Activated B cell treated with CpG ODN at 0.5 μM for 24 hours (primary cell): ENCODE data around the gene NRTN. TPM values are rescaled to one million over a fixed set of nuclear protein-coding genes. Genes with fewer than 3 reads are reported as not detected.
A peak's percentile ranks its signal among the peaks of the same experiment; 100 is the strongest.

ENCODE experiments used
- ATAC-seq: fragments of 200-7000 bp; cut with Tn5 transposase; one replicate; pipeline ENCODE4 v1.10.0; 2021; ENCODE audit warnings: low read depth, mild to moderate bottlenecking, moderate library complexity
- CTCF ChIA-PET: fragments of 350-600 bp; sonication (Branson Sonifier 250); formaldehyde crosslinking; loops from one replicate; lab custom pipeline; 2021; ENCODE audit warnings: antibody characterized with exemption; lab: Charles Lee
- POLR2A ChIA-PET: fragments of 350-600 bp; sonication (Branson Sonifier 250); formaldehyde crosslinking; loops from one replicate; lab custom pipeline; 2021; ENCODE audit warnings: antibody characterized with exemption; lab: Charles Lee
- DNase-seq: peaks from one replicate; pipeline ENCODE4 v3.0.0; 2022
- H3K27ac Mint-ChIP-seq: one replicate; pipeline ENCODE4 v1.8.0; 2020; ENCODE audit warnings: mixed read lengths
- H3K27me3 Mint-ChIP-seq: one replicate; pipeline ENCODE4 v1.8.0; 2021; ENCODE audit warnings: mixed read lengths
- H3K36me3 Mint-ChIP-seq: one replicate; pipeline ENCODE4 v1.8.0; 2021; ENCODE audit warnings: low read depth, mixed read lengths
- H3K4me1 Mint-ChIP-seq: one replicate; pipeline ENCODE4 v1.8.0; 2021; ENCODE audit warnings: mixed read lengths
- H3K4me3 Mint-ChIP-seq: one replicate; pipeline ENCODE4 v1.8.0; 2020; ENCODE audit warnings: mild to moderate bottlenecking, mixed read lengths
- H3K9me3 Mint-ChIP-seq: one replicate; pipeline ENCODE4 v1.8.0; 2020; ENCODE audit warnings: mixed read lengths
- intact Hi-C: fragments of 100-400 bp; cut with micrococcal nuclease; formaldehyde crosslinking; loops from one replicate; pipeline ENCODE4 v1.15.1; 2024
- total RNA-seq: library from RNA; stranded (reverse); gene quantifications from 2 replicates; pipeline ENCODE4 v1.2.3, GENCODE V29; 2022
- TF ChIP-seq, protein P1 (sequence below): fragments of 200-600 bp; IDR thresholded peaks from one replicate; pipeline ENCODE4 v1.8.0; 2022; ENCODE audit warnings: antibody characterized with exemption, mild to moderate bottlenecking

Gene NRTN
- total RNA-seq, 1 donor from 2014 or later: 0.42 TPM

DNA sequence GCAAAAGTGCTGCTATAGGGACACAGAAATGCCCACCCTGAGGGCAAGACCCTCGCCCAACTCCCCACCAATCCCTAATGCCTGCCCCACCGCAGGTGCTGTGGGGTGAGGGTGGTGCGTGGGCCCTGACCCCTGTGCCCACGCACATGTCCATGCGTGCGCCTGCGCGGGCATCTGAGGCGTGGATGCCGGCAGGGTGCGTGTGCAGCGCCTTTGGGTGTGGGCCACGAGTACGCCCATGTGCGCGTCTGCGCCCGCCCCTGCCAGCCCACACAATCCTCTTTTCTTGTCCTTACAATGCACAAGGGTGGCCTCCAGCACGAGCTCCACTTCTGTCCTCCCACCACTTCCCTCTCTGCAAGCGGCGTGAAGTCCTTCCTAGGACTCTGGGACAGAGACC is 20.3 kb downstream of the NRTN start:
- Mint-ChIP-seq H3K27me3 (peaks cover 6% of the 10 kb centered on the region), H3K27ac (no peak overlapping the region), H3K4me1 (peaks cover 18% of the 10 kb centered on the region), H3K4me3 (no peak overlapping the region), H3K9me3 (no peaks in the 10 kb centered on the region), H3K36me3 (peaks cover 2% of the 10 kb centered on the region)
- intact Hi-C loops: no loop called here
- POLR2A ChIA-PET: no interaction called here
- no peak for DNase-seq
- CTCF ChIA-PET: no interaction called here
- no peak for ATAC-seq
- TF ChIP-seq, protein P1, sequence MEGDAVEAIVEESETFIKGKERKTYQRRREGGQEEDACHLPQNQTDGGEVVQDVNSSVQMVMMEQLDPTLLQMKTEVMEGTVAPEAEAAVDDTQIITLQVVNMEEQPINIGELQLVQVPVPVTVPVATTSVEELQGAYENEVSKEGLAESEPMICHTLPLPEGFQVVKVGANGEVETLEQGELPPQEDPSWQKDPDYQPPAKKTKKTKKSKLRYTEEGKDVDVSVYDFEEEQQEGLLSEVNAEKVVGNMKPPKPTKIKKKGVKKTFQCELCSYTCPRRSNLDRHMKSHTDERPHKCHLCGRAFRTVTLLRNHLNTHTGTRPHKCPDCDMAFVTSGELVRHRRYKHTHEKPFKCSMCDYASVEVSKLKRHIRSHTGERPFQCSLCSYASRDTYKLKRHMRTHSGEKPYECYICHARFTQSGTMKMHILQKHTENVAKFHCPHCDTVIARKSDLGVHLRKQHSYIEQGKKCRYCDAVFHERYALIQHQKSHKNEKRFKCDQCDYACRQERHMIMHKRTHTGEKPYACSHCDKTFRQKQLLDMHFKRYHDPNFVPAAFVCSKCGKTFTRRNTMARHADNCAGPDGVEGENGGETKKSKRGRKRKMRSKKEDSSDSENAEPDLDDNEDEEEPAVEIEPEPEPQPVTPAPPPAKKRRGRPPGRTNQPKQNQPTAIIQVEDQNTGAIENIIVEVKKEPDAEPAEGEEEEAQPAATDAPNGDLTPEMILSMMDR: no peak

DNA sequence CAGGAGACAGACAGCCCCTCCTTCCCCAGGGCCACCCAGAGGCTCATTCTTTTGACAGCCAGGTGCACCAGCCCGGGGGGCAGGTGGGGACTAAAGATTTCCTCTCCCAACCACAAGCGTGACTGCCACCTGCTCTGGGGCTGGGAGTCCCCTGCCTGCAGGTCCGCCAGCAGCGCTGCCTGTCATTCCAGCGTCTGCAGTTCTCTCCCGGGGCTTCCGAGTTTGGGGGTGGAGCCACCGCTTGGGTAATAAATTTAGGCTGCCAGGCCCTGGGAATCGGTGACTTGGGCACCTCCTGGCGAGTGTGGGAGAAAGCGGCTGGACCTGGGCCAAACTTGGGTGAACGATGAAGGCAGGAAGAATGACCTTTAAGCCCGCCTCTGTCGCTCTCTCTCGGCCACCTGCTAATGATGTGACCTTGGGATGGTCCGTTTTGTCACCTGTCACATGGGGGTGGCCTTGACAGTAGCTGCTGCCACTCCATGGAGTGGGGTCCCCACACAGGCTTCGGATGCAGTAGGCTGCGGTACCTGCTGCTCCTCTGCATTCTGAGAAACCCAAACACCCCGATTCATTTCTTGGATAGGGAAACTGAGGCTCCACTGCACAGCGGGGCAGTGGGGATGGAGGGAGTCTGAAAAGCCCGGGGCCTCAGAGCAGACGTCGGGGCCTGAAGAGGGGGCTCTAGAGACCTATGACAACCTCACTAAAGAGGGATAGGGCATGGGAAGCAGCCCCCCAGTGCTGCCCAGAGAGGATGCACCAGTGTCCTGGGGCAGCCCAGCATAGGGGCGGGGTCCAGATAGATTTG is 21.9 kb downstream of the NRTN start:
- no peaks in the 10 kb centered on the region for H3K9me3 Mint-ChIP-seq
- CTCF ChIA-PET: no interaction called here
- ATAC-seq: no peak

DNA sequence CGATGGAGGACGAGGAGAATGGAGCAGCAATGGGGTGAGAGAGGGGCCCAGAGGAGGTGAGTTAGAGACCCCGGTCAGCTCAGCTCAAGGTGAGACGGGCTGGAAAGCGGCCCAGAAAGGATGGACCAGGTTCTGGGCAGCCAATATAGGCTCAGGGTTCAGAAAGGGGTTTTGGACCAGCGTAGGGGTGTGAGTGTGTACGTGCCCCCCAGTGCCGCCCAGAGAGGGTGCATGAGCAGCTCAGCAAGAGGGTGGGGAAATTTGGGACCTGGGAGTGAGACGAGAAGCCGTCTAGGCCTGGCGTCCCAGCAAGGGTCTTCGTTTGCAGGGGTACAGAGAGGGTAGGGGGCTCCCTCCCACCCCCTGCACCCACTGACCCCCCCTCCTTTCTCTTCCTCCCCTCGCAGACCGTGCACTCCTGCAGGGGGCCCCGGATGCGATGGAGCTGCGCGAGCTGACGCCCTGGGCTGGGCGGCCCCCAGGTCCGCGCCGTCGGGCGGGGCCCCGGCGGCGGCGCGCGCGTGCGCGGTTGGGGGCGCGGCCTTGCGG is 22.5 kb downstream of the NRTN start:
- peaks cover 2% of the 10 kb centered on the region for H3K36me3 Mint-ChIP-seq
- peak overlapping the region; percentile 65 for H3K4me3 Mint-ChIP-seq
- ChIA-PET CTCF (interaction anchor here (1.9 kb wide), 1 partner anchor 23 kb away, joined by 9 read pairs; the partner anchor contains the start of gene NRTN), POLR2A (interaction anchor here (1.0 to 3.6 kb wide), 6 partner anchors 23 to 205 kb away, joined by 3 to 34 read pairs (median 10); partner anchors contain the start of genes CATSPERD, DUS3L, LONP1 and NDUFA11)
- ATAC-seq (no peak), DNase-seq (no peak)
- peaks cover 18% of the 10 kb centered on the region for H3K4me1 Mint-ChIP-seq
- H3K27ac Mint-ChIP-seq: no peak overlapping the region
- TF ChIP-seq, protein P1: no peak
- H3K27me3 Mint-ChIP-seq: peaks cover 11% of the 10 kb centered on the region
- H3K9me3 Mint-ChIP-seq: no peaks in the 10 kb centered on the region
- intact Hi-C loops: no loop called here

More for the DNA sequence above, 21.9 kb downstream of the NRTN start:
- no peak overlapping the region for H3K27ac Mint-ChIP-seq
- intact Hi-C loops: no loop called here
- H3K4me1 Mint-ChIP-seq: peaks cover 18% of the 10 kb centered on the region
- POLR2A ChIA-PET: interaction anchor here (3.6 kb wide), 1 partner anchor 77 kb away, joined by 34 read pairs; the partner anchor contains the start of genes NDUFA11 and VMAC
- H3K36me3 Mint-ChIP-seq: peaks cover 2% of the 10 kb centered on the region
- no peak for DNase-seq
- H3K4me3 Mint-ChIP-seq: peak overlapping the region; percentile 65
- TF ChIP-seq, protein P1: no peak
- peaks cover 11% of the 10 kb centered on the region for H3K27me3 Mint-ChIP-seq

DNA sequence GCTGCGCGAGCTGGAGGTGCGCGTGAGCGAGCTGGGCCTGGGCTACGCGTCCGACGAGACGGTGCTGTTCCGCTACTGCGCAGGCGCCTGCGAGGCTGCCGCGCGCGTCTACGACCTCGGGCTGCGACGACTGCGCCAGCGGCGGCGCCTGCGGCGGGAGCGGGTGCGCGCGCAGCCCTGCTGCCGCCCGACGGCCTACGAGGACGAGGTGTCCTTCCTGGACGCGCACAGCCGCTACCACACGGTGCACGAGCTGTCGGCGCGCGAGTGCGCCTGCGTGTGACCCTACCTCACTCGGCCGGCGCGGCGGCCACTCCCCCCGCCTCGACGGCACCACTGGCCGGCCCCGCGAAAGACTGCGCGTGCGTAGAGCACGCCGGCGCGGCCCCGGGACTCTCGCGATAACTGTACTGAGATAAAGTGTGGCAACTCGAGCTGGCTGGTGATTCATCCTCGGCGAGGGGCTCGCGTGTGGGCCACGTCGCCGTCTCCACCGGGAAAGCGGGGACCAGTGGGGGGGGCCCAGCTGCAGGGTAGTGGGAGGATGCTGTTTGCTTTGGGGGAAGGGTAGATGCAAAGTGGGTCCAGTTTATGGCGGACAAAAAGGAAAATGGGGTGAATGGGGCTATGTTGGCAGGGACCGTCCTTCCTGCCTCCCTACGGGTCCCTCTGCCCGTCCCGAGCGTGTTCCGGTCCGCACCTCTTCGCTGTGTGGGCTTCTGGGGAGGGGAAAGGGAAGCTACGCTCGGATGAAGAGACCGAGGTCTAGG is 23.2 kb downstream of the NRTN start:
- Mint-ChIP-seq H3K27ac (peak overlapping the region; percentile 75), H3K27me3 (peaks cover 11% of the 10 kb centered on the region), H3K36me3 (peaks cover 2% of the 10 kb centered on the region), H3K4me1 (peaks cover 18% of the 10 kb centered on the region), H3K9me3 (no peaks in the 10 kb centered on the region), H3K4me3 (peak overlapping the region; percentile 85)
- intact Hi-C loops: loop anchor here (1.0 to 2.0 kb wide), 5 partner anchors 24 to 137 kb away; partner anchors contain the start of genes CATSPERD, LONP1, NDUFA11 and RPL36
- ChIA-PET CTCF (interaction anchor here (1.9 kb wide), 1 partner anchor 24 kb away, joined by 9 read pairs; the partner anchor contains the start of gene NRTN), POLR2A (interaction anchor here (0.5 to 3.6 kb wide), 7 partner anchors 24 to 205 kb away, joined by 3 to 34 read pairs (median 9); partner anchors contain the start of genes CATSPERD, DUS3L, LONP1 and NDUFA11)
- TF ChIP-seq, protein P1: no peak
- ATAC-seq (peak; percentile 78), DNase-seq (peak; percentile 78)
